Parathyroid adenoma (tissue), 2 donors: ENCODE measurements around the gene CRLF1.

Source experiments
- H2AFZ ChIP-seq: fragments of 300-600 bp; sonication (generic); one replicate; pipeline ENCODE4 v1.7.0; 2017; ENCODE audit warnings: antibody characterized with exemption, mild to moderate bottlenecking
- H3K27ac ChIP-seq: fragments of 300-600 bp; sonication (generic); one replicate; pipeline ENCODE4 v1.7.0; 2017
- H3K27me3 ChIP-seq: fragments of 300-600 bp; sonication (generic); one replicate; pipeline ENCODE4 v1.7.0; 2017; ENCODE audit warnings: low read length; ENCODE audit not compliant: control insufficient read depth, insufficient read depth
- H3K36me3 ChIP-seq: fragments of 300-600 bp; sonication (generic); one replicate; pipeline ENCODE4 v1.7.0; 2017; ENCODE audit warnings: low read length; ENCODE audit not compliant: control insufficient read depth, insufficient read depth
- H3K4me1 ChIP-seq: fragments of 300-600 bp; sonication (generic); one replicate; pipeline ENCODE4 v1.7.0; 2017; ENCODE audit warnings: control low read depth
- H3K4me2 ChIP-seq: fragments of 300-600 bp; sonication (generic); one replicate; pipeline ENCODE4 v1.7.0; 2017; ENCODE audit warnings: low read length
- H3K4me3 ChIP-seq: fragments of 300-600 bp; sonication (generic); one replicate; pipeline ENCODE4 v1.7.0; 2017; ENCODE audit warnings: low read depth, low read length
- H3K79me2 ChIP-seq: fragments of 300-600 bp; sonication (generic); one replicate; pipeline ENCODE4 v1.7.0; 2017; ENCODE audit warnings: control low read depth
- H3K9ac ChIP-seq: fragments of 300-600 bp; sonication (generic); one replicate; pipeline ENCODE4 v1.7.0; 2017; ENCODE audit warnings: mild to moderate bottlenecking
- H3K9me3 ChIP-seq: fragments of 300-600 bp; sonication (generic); one replicate; pipeline ENCODE4 v1.7.0; 2017; ENCODE audit warnings: low read length; ENCODE audit not compliant: control insufficient read depth
- CTCF ChIP-seq: fragments of 300-600 bp; sonication (generic); IDR thresholded peaks from one replicate; pipeline ENCODE4 v1.7.0; 2017; ENCODE audit warnings: antibody characterized with exemption, mild to moderate bottlenecking
- donor health status: primary hyperparathyroidism.

Gene CRLF1

GRCh38 chr19:18629166-18630088 lies 22.8 kb upstream of the CRLF1 start:
- Histone ChIP-seq H3K4me3 (no peak overlapping the region), H3K9ac (no peak overlapping the region), H3K79me2 (no peaks in the 10 kb centered on the region), H3K27ac (no peak overlapping the region), H3K36me3 (no peaks in the 10 kb centered on the region), H3K27me3 (no peaks in the 10 kb centered on the region), H2AFZ (no peak overlapping the region), H3K4me1 (no peaks in the 10 kb centered on the region), H3K9me3 (no peaks in the 10 kb centered on the region), H3K4me2 (no peak overlapping the region)
- TF ChIP-seq CTCF: no peak

- H3K4me2 ChIP-seq: no peak overlapping the region
- no peak overlapping the region for H2AFZ ChIP-seq
- H3K4me1 ChIP-seq: no peaks in the 10 kb centered on the region
- no peaks in the 10 kb centered on the region for H3K36me3 ChIP-seq
- H3K27me3 ChIP-seq: no peaks in the 10 kb centered on the region
- no peak overlapping the region for H3K9ac ChIP-seq
- no peak overlapping the region for H3K27ac ChIP-seq
- no peak overlapping the region for H3K4me3 ChIP-seq
- no peaks in the 10 kb centered on the region for H3K79me2 ChIP-seq
- no peak for TF ChIP-seq CTCF
- no peaks in the 10 kb centered on the region for H3K9me3 ChIP-seq
Measured at GRCh38 chr19:18626906-18627305, 20.3 kb upstream of the CRLF1 start.

GRCh38 chr19:18620902-18621301 lies 14.3 kb upstream of the CRLF1 start:
- TF ChIP-seq CTCF: no peak
- no peaks in the 10 kb centered on the region for H3K36me3 ChIP-seq
- H3K4me2 ChIP-seq: no peak overlapping the region
- H3K4me1 ChIP-seq: no peaks in the 10 kb centered on the region
- H3K27me3 ChIP-seq: no peaks in the 10 kb centered on the region
- H3K9ac ChIP-seq: no peak overlapping the region
- no peak overlapping the region for H3K4me3 ChIP-seq
- H2AFZ ChIP-seq: no peak overlapping the region
- no peaks in the 10 kb centered on the region for H3K9me3 ChIP-seq
- no peaks in the 10 kb centered on the region for H3K79me2 ChIP-seq
- H3K27ac ChIP-seq: no peak overlapping the region

DNA sequence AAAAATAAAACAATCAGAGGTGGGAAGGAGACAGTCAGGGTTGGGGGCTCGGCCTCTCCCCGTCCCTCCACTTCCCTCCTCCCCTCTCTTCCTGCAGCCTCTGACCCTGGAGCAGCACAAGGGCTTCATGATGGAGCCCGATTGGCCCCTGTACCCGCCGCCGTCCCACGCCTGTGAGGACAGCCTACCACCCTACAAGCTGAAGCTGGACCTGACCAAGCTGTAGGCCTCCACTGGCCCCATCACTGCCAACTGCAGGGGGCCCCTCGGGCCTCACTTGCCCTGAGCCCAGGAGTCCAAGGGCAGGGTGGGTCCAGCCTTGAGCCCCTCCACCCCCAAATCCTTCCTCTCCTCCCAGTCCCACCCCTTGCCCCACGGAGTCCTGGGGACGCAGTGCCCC lies 13.7 kb upstream of the CRLF1 start:
- H3K27ac ChIP-seq: no peak overlapping the region
- no peaks in the 10 kb centered on the region for H3K79me2 ChIP-seq
- no peak overlapping the region for H2AFZ ChIP-seq
- H3K4me3 ChIP-seq: no peak overlapping the region
- H3K4me1 ChIP-seq: no peaks in the 10 kb centered on the region
- no peaks in the 10 kb centered on the region for H3K9me3 ChIP-seq
- H3K27me3 ChIP-seq: no peaks in the 10 kb centered on the region
- H3K9ac ChIP-seq: no peak overlapping the region
- H3K36me3 ChIP-seq: no peaks in the 10 kb centered on the region
- no peak overlapping the region for H3K4me2 ChIP-seq
- TF ChIP-seq CTCF: no peak

DNA sequence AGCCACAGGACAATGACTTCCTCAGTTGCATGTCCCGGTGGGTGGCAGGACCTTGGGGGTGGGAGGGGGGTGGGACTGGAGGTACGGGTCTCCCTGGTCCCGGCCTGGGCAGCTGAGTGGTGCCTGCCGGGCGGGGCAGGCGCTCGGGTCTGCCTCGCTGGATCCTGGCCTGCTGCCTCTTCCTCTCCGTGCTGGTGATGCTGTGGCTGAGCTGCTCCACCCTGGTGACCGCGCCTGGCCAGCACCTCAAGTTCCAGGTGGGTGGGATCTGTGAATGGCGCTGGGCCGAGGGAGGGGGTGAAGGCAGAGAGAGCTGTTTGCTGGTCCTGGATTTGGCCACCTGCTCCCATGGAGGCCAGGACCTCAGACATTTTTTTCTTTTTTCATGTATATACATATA lies 11.6 kb upstream of the CRLF1 start:
- Histone ChIP-seq H3K9ac (no peak overlapping the region), H3K27me3 (peaks cover 3% of the 10 kb centered on the region), H3K4me2 (no peak overlapping the region), H3K4me3 (no peak overlapping the region), H3K9me3 (no peaks in the 10 kb centered on the region), H3K36me3 (no peaks in the 10 kb centered on the region), H2AFZ (no peak overlapping the region), H3K27ac (no peak overlapping the region), H3K4me1 (no peaks in the 10 kb centered on the region), H3K79me2 (no peaks in the 10 kb centered on the region)
- no peak for TF ChIP-seq CTCF
